Articular chondrocyte of knee joint (primary cell): Measurements from ENCODE around the gene METAP2. TPM values are rescaled to one million over a fixed set of nuclear protein-coding genes. Genes with fewer than 3 reads are reported as not detected.

Experiments
- small RNA-seq: library from RNA; depleted of rRNA; stranded (forward); fragments of <200 nt; gene quantifications from one replicate; pipeline ENCODE3, GENCODE V24; 2012
- total RNA-seq: library from RNA; depleted of rRNA; stranded (reverse); fragments of >200 nt; gene quantifications from 2 replicates; pipeline ENCODE4 v1.2.3, GENCODE V29; 2012

Gene METAP2
- 101 and 106 TPM in 2 replicates for total RNA-seq

GRCh38 chr12:95473884-95474659 is at the start of gene METAP2:
TSS of gene METAP2 (plus strand) at chr12:95474152. CDS start at chr12:95474180, 28 bp downstream.

GRCh38 chr12:95551305-95551704 is 77.4 kb downstream of the METAP2 start, which contains the start of gene USP44:
TSS of gene USP44 (minus strand) at chr12:95551476. CDS start at chr12:95534256, 17,220 bp downstream.

Small RNAs within 50 kb of the gene (small RNA-seq; reads per million reads assigned to genes)
- not detected for gene RNU6-735P

Other genes starting within 250 kb of the METAP2 start
- 0.22 and 0.78 TPM in 2 replicates for gene USP44, start 77.3 kb downstream of the METAP2 start, total RNA-seq